ENCODE results near the gene SFXN2. TPM values are rescaled to one million over a fixed set of nuclear protein-coding genes. Genes with fewer than 3 reads are reported as not detected.

The SFXN2 gene
- polyA plus RNA-seq, 1 of the 3 experiments (the other 2 are of a cell fraction), result 10.2 TPM

DNA sequence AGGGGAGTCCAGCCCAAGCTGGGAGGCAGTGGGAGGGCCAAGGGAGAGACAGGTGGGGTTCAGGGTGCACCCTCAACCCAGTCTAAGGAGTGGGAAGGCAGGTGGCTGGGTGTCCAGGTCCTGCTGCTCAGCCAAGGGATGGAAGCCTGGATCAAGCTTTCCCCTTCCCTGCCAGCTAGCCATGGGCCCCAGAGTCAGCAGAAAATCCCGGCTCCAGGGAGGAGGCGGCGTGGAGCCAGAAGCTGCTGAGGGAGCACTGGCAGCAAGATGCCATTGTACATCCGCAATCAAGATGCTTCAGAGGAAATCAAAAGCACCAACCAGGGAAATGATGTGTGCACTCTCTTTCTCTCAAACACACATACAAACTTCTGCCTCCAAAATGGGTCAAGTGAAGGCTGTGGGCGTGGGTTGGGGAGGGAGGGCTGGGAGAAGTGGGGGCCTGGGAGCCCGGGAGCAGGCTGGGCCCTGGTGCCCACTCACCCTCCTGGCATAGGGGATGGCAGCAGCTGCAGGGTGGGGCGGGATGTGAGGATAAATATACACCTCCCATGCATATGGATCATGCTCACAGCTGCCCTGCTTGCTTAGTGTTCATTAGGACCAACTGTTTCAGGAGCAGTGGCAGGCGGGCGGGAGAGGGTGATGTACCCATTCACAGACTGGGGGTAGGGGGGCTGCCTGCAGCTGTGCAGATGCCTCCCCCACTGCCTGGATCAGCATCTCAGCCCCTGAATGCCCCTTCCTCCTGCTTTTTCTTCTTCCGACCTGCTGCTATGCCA, 45.9 kb upstream of the SFXN2 start:
- no peak for TF ChIP-seq POLR2AphosphoS5 (IDR thresholded peaks at IDR 0.05; ENCODE audit: low read depth, low read length)
- no peak for TF ChIP-seq USF1 (IDR thresholded peaks at IDR 0.05; ENCODE audit: borderline replicate concordance, low read depth)
- no peak for TF ChIP-seq CHD2 (IDR thresholded peaks at IDR 0.05; ENCODE audit: low read length, partially characterized antibody)
- TF ChIP-seq FOXM1 (IDR thresholded peaks at IDR 0.05; ENCODE audit: low read depth), result no peak
- TF ChIP-seq TAF1 (IDR thresholded peaks at IDR 0.05; ENCODE audit: borderline replicate concordance, low read depth, low read length), result no peak
- TF ChIP-seq, protein P1, sequence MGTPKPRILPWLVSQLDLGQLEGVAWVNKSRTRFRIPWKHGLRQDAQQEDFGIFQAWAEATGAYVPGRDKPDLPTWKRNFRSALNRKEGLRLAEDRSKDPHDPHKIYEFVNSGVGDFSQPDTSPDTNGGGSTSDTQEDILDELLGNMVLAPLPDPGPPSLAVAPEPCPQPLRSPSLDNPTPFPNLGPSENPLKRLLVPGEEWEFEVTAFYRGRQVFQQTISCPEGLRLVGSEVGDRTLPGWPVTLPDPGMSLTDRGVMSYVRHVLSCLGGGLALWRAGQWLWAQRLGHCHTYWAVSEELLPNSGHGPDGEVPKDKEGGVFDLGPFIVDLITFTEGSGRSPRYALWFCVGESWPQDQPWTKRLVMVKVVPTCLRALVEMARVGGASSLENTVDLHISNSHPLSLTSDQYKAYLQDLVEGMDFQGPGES (IDR thresholded peaks at IDR 0.05; ENCODE audit: low read depth, low read length), result no peak
- TF ChIP-seq SIN3A (IDR thresholded peaks at IDR 0.05; ENCODE audit: borderline replicate concordance, low read depth, low read length), result no peak
- TF ChIP-seq PBX3 (IDR thresholded peaks at IDR 0.05), result no peak
- TF ChIP-seq TCF12 (IDR thresholded peaks at IDR 0.05), result no peak
- CTCF ChIA-PET, result interaction anchor here (3.0 to 12.9 kb wide), 5 partner anchors 10 to 43 kb away, joined by 10 to 123 read pairs (median 33); partner anchors contain the start of genes ARL3, SFXN2 and TRIM8

DNA sequence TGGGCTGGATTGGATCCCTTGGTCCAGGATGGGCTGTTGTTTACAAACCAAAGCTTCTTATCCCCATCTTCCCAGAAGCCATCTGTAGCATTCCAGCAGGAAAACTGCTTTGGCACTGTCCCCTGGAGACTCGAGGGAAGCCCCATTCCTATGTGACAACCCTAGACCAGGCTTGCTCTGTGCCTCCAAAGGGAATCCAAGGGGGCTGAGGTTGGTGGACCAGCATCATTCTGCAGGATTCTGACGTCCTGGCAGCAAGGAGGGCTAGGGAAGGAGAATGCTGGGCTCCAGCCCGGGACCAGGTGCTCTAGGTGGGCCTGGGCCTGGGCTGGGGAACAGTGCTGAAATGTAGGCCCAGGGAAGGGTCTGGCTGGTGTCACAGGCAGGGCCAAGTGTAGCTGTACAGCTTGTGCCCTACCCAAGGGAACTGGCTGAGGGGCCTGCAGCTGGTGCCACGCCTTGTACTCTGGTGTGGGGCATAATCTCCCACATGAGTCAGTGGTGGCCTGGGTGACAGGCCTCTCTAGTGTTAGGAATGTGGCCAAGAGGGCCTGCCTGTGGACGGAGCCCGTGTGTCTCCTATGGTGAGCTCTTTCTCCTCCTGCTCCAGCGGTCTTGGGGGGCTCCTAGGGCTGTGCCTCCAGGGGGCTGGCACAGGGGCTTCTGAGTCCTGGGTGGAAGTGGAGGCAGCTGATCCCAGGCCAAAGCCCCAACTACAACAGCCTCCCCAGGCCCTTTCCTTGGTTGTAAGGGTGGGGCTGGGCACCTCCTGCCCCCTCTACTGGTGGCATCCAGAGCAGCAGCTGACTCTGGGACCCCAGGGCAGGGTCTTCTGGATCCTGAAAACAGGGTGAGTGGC, 45.0 kb upstream of the SFXN2 start:
- Histone ChIP-seq H3K4me1 (ENCODE audit: control insufficient read depth in 1 of 2, insufficient read depth in 2 of 2, low read depth in 1 of 2, low read length in 1 of 2) (peaks cover 17 to 40% of the 10 kb centered on the region in 2 experiments; a peak in 3 of 4 replicates), H3F3A (replicated peaks; ENCODE audit: insufficient read depth) (no peaks in the 10 kb centered on the region), H4K20me1 (ENCODE audit: insufficient read depth) (no peaks in the 10 kb centered on the region), H3K9me3 (no peaks in the 10 kb centered on the region), H3K9ac (no peak overlapping the region), H3K79me2 (ENCODE audit: insufficient read depth) (no peaks in the 10 kb centered on the region), H3K27ac (ENCODE audit: low read depth in 2 of 2, low read length in 1 of 2) (peak overlapping the region in 1 of 2 experiments; percentile 13; a peak in 1 of 4 replicates), H3K9me2 (no peaks in the 10 kb centered on the region), H3K36me3 (replicated peaks in 1 of 2; ENCODE audit: control insufficient read depth in 1 of 2, insufficient read depth in 2 of 2, low read length in 1 of 2) (no peaks in the 10 kb centered on the region), H3K27me3 (ENCODE audit: insufficient read depth) (no peaks in the 10 kb centered on the region), H3K4me3 (ENCODE audit: low read depth in 2 of 2, low read length in 1 of 2) (no peak overlapping the region), H2AFZ (ENCODE audit: low read depth) (peak overlapping the region; percentile 75; the same call in 1 of the 2 replicates), H3K4me2 (no peak overlapping the region)
- ChIA-PET CTCF (interaction anchor here (0.8 to 12.9 kb wide), 18 partner anchors 9 to 232 kb away, joined by 3 to 123 read pairs (median 5); partner anchors contain the start of genes ACTR1A, ARL3, SFXN2 and SUFU), POLR2A (interaction anchor here (1.3 to 3.6 kb wide), 4 partner anchors 9 to 45 kb away, joined by 3 to 25 read pairs (median 8); partner anchors contain the start of genes ARL3 and SFXN2)
- DNase-seq, result peak; percentile 76
- 69% methylated on average over 6 of the region's 7 CpGs for WGBS (ENCODE audit: low lambda C conversion rate)
- TF ChIP-seq TAF1 (IDR thresholded peaks at IDR 0.05; ENCODE audit: borderline replicate concordance, low read depth, low read length) (no peak), ELF1 (IDR thresholded peaks at IDR 0.05) (no peak), CTCF (IDR thresholded peaks at IDR 0.05) (peak; percentile 65), RAD21 (IDR thresholded peaks at IDR 0.05; ENCODE audit: low read length) (peak; percentile 13; the same call in 1 of the 2 replicates)

More for the DNA sequence above, 45.9 kb upstream of the SFXN2 start:
- Histone ChIP-seq H3K9me3 (no peaks in the 10 kb centered on the region), H2AFZ (ENCODE audit: low read depth) (no peak overlapping the region), H3K4me3 (ENCODE audit: low read depth in 2 of 2, low read length in 1 of 2) (no peak overlapping the region), H3K27ac (ENCODE audit: low read depth in 2 of 2, low read length in 1 of 2) (no peak overlapping the region), H3K79me2 (ENCODE audit: insufficient read depth) (no peaks in the 10 kb centered on the region), H3K4me1 (ENCODE audit: control insufficient read depth in 1 of 2, insufficient read depth in 2 of 2, low read depth in 1 of 2, low read length in 1 of 2) (peaks cover 11 to 32% of the 10 kb centered on the region in 2 experiments; a peak in 3 of 4 replicates), H3K9ac (no peak overlapping the region), H3K4me2 (no peak overlapping the region), H4K20me1 (ENCODE audit: insufficient read depth) (no peaks in the 10 kb centered on the region), H3F3A (replicated peaks; ENCODE audit: insufficient read depth) (no peaks in the 10 kb centered on the region), H3K9me2 (no peaks in the 10 kb centered on the region), H3K36me3 (replicated peaks in 1 of 2; ENCODE audit: control insufficient read depth in 1 of 2, insufficient read depth in 2 of 2, low read length in 1 of 2) (no peaks in the 10 kb centered on the region), H3K27me3 (ENCODE audit: insufficient read depth) (no peaks in the 10 kb centered on the region)
- 100% methylated on average over 8 of the region's 10 CpGs for WGBS (ENCODE audit: low lambda C conversion rate)
- POLR2A ChIA-PET, result interaction anchor here (3.6 kb wide), 1 partner anchor 23 kb away, joined by 25 read pairs; no protein-coding TSS in a partner anchor
- DNase-seq, result no peak
